ENCODE data around the gene CACNA2D4. TPM values are rescaled to one million over a fixed set of nuclear protein-coding genes. Genes with fewer than 3 reads are reported as not detected.

The CACNA2D4 gene
- total and polyA plus RNA-seq, 2 of the 13 experiments (the other 11 are each of a cell fraction or from before 2014, with no cell fraction given), result 14.2 to 136 TPM

GRCh38 chr12:1830981-1831963 is 87.2 kb downstream of the CACNA2D4 start (continued):
- TF ChIP-seq, protein P1, sequence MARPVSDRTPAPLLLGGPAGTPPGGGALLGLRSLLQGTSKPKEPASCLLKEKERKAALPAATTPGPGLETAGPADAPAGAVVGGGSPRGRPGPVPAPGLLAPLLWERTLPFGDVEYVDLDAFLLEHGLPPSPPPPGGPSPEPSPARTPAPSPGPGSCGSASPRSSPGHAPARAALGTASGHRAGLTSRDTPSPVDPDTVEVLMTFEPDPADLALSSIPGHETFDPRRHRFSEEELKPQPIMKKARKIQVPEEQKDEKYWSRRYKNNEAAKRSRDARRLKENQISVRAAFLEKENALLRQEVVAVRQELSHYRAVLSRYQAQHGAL (CRISPR knock-in tag; IDR thresholded peaks at IDR 0.05; ENCODE audit: not compliant biosample characterization), result no peak
- TF ChIP-seq ZNF501 (CRISPR knock-in tag; IDR thresholded peaks at IDR 0.05), result peak; percentile 60; the same call in 1 of the 2 replicates
- no peak for TF ChIP-seq PHF5A (CRISPR knock-in tag; IDR thresholded peaks at IDR 0.05; ENCODE audit: low read depth, unreplicated experiment)
- peak; percentile 50; the same call in 1 of the 2 replicates for TF ChIP-seq ZNF230 (CRISPR knock-in tag; IDR thresholded peaks at IDR 0.05)
- TF ChIP-seq ZNF83 (CRISPR knock-in tag; IDR thresholded peaks at IDR 0.05; ENCODE audit: borderline replicate concordance), result peak; percentile 81; the same call in 1 of the 2 replicates
- TF ChIP-seq ZNF335 (CRISPR knock-in tag; IDR thresholded peaks at IDR 0.05), result peak; percentile 83
- peak; percentile 49; the same call in 1 of the 2 replicates for TF ChIP-seq ARID4A (CRISPR knock-in tag; IDR thresholded peaks at IDR 0.05; ENCODE audit: borderline replicate concordance)
- TF ChIP-seq PHF20 (CRISPR knock-in tag; IDR thresholded peaks at IDR 0.05), result peak; percentile 46; the same call in 1 of the 2 replicates
- TF ChIP-seq ZNF142 (CRISPR knock-in tag; IDR thresholded peaks at IDR 0.05), result peak; percentile 73; the same call in 1 of the 2 replicates
- TF ChIP-seq, protein P2, sequence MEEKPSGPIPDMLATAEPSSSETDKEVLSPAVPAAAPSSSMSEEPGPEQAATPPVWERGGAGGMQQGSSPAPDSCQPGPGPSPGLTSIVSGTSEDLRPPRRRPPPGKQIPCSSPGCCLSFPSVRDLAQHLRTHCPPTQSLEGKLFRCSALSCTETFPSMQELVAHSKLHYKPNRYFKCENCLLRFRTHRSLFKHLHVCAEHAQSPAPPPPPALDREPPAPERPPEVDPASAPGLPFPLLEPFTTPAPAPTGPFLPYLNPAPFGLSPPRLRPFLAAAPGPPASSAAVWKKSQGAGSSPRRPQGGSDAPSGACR (CRISPR knock-in tag; IDR thresholded peaks at IDR 0.05), result no peak
- peak; percentile 96 for TF ChIP-seq TSC22D2 (CRISPR knock-in tag; IDR thresholded peaks at IDR 0.05; ENCODE audit: borderline replicate concordance)
- no peak for TF ChIP-seq ADNP (CRISPR knock-in tag; IDR thresholded peaks at IDR 0.05)
- TF ChIP-seq FOSL2 (CRISPR knock-in tag; IDR thresholded peaks at IDR 0.05), result peak; percentile 60
- no peak for TF ChIP-seq SIN3B (IDR thresholded peaks at IDR 0.05; ENCODE audit: low read length)
- TF ChIP-seq RAD21 (CRISPR knock-in tag; IDR thresholded peaks at IDR 0.05), result 0 out of 2 replicates have a peak, but pooled peaks have one; percentile 18
- peak; percentile 90; the same call in 1 of the 2 replicates for TF ChIP-seq ZNF451 (CRISPR knock-in tag; IDR thresholded peaks at IDR 0.05)
